OCI-LY7 (cell line): ENCODE data around the gene PRDM13. TPM values are rescaled to one million over a fixed set of nuclear protein-coding genes. Genes with fewer than 3 reads are reported as not detected.

Experiments used
- Bru-seq: library from RNA; stranded (reverse); fragments of 400-500 nt; gene quantifications from one replicate; lab custom pipeline; 2021; lab: Mats Ljungman, UMichigan
- BruChase-seq, 2 experiments: library from RNA; stranded (reverse); fragments of 400-500 nt; gene quantifications; one replicate each; lab custom pipeline; 2021; lab: Mats Ljungman, UMichigan
- BruUV-seq: library from RNA; stranded (reverse); fragments of 400-500 nt; replicated peaks from 2 replicates; lab custom pipeline; 2021; lab: Mats Ljungman, UMichigan
- CTCF ChIA-PET: fragments of 300-600 bp; sonication (Branson Sonifier 250); formaldehyde crosslinking; loops from one replicate; lab custom pipeline; 2022; ENCODE audit warnings: antibody characterized with exemption; ENCODE audit not compliant: unreplicated experiment; lab: Charles Lee
- POLR2A ChIA-PET: fragments of 300-600 bp; sonication (Branson Sonifier 250); formaldehyde crosslinking; loops from one replicate; lab custom pipeline; 2022; ENCODE audit warnings: antibody characterized with exemption; lab: Charles Lee
- DNase-seq: peaks from one replicate; pipeline ENCODE4 v3.0.0-alpha.2; 2015; ENCODE audit warnings: low spot score
- H2AFZ ChIP-seq: fragments of 200-600 bp; sonication (generic), shearing (Covaris generic); 2 replicates; pipeline ENCODE4 v1.6.1; 2014; ENCODE audit warnings: mild to moderate bottlenecking, antibody characterized with exemption, low read length, moderate library complexity
- H3K27ac ChIP-seq: fragments of 200-600 bp; sonication (generic); 2 replicates; pipeline ENCODE4 v1.5.1; 2014; ENCODE audit warnings: mixed run types, low read depth, mild to moderate bottlenecking, moderate library complexity, low read length, inconsistent platforms; ENCODE audit not compliant: poor library complexity, severe bottlenecking
- H3K36me3 ChIP-seq: fragments of 200-600 bp; sonication (generic); 2 replicates; pipeline ENCODE4 v1.6.1; 2014; ENCODE audit warnings: mild to moderate bottlenecking, antibody characterized with exemption, low read length, moderate library complexity, mixed read lengths; ENCODE audit not compliant: insufficient read depth
- H3K4me1 ChIP-seq: fragments of 200-600 bp; sonication (generic); 2 replicates; pipeline ENCODE4 v1.5.1; 2014; ENCODE audit warnings: mild to moderate bottlenecking, low read length; ENCODE audit not compliant: insufficient read depth, poor library complexity, severe bottlenecking
- H3K4me2 ChIP-seq: fragments of 200-600 bp; sonication (generic); 2 replicates; pipeline ENCODE4 v1.6.1; 2014; ENCODE audit warnings: mild to moderate bottlenecking, low read length
- H3K4me3 ChIP-seq: fragments of 200-600 bp; sonication (generic); 2 replicates; pipeline ENCODE4 v1.5.1; 2014; ENCODE audit warnings: mild to moderate bottlenecking, low read depth, low read length; ENCODE audit not compliant: poor library complexity, severe bottlenecking
- H3K79me2 ChIP-seq: fragments of 200-600 bp; sonication (generic); 2 replicates; pipeline ENCODE4 v1.6.1; 2016; ENCODE audit warnings: low read depth, mild to moderate bottlenecking, low read length, moderate library complexity, mixed read lengths; ENCODE audit not compliant: insufficient read depth
- H3K9me2 ChIP-seq: fragments of 200-600 bp; sonication (generic); 2 replicates; pipeline ENCODE4 v1.6.1; 2016; ENCODE audit warnings: mild to moderate bottlenecking, low read length, mixed read lengths; ENCODE audit not compliant: insufficient read depth
- H3K9me3 ChIP-seq: fragments of 200-600 bp; sonication (generic); 2 replicates; pipeline ENCODE4 v1.6.1; 2014; ENCODE audit warnings: mild to moderate bottlenecking, mixed run types, low read length, mixed read lengths
- H4K20me1 ChIP-seq: fragments of 200-600 bp; sonication (generic); 2 replicates; pipeline ENCODE4 v1.6.1; 2014; ENCODE audit warnings: mild to moderate bottlenecking, antibody characterized with exemption, low read length, moderate library complexity, mixed read lengths; ENCODE audit not compliant: insufficient read depth
- EZH2phosphoT487 ChIP-seq: fragments of 200-600 bp; sonication (generic); IDR thresholded peaks from 2 replicates; pipeline ENCODE4 v1.6.1; 2018; ENCODE audit warnings: low read depth, borderline replicate concordance, mild to moderate bottlenecking, mixed run types, antibody characterized with exemption, low read length, moderate library complexity, mixed read lengths
- intact Hi-C: fragments of 100-400 bp; cut with micrococcal nuclease; formaldehyde crosslinking; loops from one replicate; pipeline ENCODE4 v1.10.0; 2022; ENCODE audit not compliant: unreplicated experiment
- long read RNA-seq: library from polyadenylated mRNA; stranded (forward); transcript quantifications from one replicate; pipeline ENCODE4 v2.0.0, GENCODE V29; 2022
- total RNA-seq, 2 experiments: library from RNA; depleted of rRNA in 1 of 2; stranded (reverse); fragments of >200 nt in 1 of 2; shearing (Covaris generic) in 1 of 2; gene quantifications; 2 replicates each; pipeline ENCODE4 v1.2.3, GENCODE V29; 2014 to 2022
- TF ChIP-seq, protein P1 (sequence below): fragments of 200-600 bp; sonication (generic); conservative IDR thresholded peaks from 2 replicates; pipeline ENCODE4 v1.5.1; 2014; ENCODE audit warnings: mild to moderate bottlenecking, antibody characterized with exemption, low read length, moderate library complexity, mixed read lengths

The PRDM13 gene
- total RNA-seq (2014; rRNA removed; shearing (Covaris generic)): 0.16 TPM in 1 of 2 replicates, not detected in the other
- not detected in 2 replicates for total RNA-seq (2022)
- Bru-seq, nascent RNA: not detected
- BruChase-seq, experiment 1, labeled RNA remaining after a 6-hour chase: not detected
- BruChase-seq, experiment 2, labeled RNA remaining after a 2-hour chase: not detected
- long read RNA-seq, partial matches to known transcripts: 0 of 1 reads
- long read RNA-seq, other reads (novel, unspliced or antisense): 1 of 1 reads

DNA sequence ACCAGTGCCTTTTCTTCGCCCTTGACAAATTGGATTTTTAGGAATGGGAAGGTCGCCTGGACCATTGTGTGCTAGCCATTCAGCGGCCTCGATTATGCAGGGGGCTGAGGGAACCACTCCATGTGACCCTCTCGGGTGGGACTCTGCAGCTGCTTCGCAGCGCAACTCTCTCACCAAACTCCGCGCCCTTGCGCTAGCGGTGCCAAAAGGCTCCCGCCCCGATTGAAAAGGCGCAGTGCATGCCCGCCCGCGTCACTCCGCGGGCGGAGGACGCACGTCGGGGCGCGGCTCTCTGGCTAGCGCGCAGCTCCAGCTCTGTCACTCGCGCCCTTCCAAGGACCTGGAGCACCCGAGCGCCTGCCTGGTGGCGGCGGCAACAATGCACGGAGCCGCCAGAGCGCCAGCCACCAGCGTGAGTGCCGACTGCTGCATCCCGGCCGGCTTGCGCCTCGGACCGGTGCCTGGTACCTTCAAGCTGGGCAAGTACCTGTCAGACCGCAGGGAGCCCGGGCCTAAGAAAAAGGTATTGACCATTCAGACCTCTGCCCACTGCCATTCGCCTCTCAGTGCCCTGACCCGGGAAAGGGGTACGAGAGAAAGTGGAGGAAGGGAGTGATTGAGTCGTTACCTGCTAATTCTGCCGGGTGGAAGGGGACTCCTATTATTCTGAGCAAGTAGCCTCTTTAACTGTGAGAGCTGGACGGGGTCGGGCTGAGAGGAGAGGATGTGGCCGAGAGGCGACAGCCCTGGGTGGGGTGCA, at the start of gene PRDM13:
TSS of gene PRDM13 (plus strand) at position 178 of the 760 bp plus-strand sequence. CDS start at position 380, 202 bp downstream.
- Histone ChIP-seq H3K27ac (no peak within 1 kb of the TSS), H3K79me2 (no peaks in the 10 kb centered on the region), H4K20me1 (no peaks in the 10 kb centered on the region), H3K36me3 (no peaks in the 10 kb centered on the region), H3K9me3 (no peaks in the 10 kb centered on the region), H2AFZ (no peak within 1 kb of the TSS), H3K4me3 (no peak within 1 kb of the TSS), H3K4me1 (no peaks in the 10 kb centered on the region), H3K4me2 (no peak within 1 kb of the TSS), H3K9me2 (no peaks in the 10 kb centered on the region)
- BruUV-seq: no TSS peak
- ChIA-PET POLR2A (no interaction called here), CTCF (no interaction called here)
- TF ChIP-seq, protein P1, sequence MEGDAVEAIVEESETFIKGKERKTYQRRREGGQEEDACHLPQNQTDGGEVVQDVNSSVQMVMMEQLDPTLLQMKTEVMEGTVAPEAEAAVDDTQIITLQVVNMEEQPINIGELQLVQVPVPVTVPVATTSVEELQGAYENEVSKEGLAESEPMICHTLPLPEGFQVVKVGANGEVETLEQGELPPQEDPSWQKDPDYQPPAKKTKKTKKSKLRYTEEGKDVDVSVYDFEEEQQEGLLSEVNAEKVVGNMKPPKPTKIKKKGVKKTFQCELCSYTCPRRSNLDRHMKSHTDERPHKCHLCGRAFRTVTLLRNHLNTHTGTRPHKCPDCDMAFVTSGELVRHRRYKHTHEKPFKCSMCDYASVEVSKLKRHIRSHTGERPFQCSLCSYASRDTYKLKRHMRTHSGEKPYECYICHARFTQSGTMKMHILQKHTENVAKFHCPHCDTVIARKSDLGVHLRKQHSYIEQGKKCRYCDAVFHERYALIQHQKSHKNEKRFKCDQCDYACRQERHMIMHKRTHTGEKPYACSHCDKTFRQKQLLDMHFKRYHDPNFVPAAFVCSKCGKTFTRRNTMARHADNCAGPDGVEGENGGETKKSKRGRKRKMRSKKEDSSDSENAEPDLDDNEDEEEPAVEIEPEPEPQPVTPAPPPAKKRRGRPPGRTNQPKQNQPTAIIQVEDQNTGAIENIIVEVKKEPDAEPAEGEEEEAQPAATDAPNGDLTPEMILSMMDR: no peak
- no peak for TF ChIP-seq EZH2phosphoT487
- no peak for DNase-seq
- intact Hi-C loops: no loop called here

DNA sequence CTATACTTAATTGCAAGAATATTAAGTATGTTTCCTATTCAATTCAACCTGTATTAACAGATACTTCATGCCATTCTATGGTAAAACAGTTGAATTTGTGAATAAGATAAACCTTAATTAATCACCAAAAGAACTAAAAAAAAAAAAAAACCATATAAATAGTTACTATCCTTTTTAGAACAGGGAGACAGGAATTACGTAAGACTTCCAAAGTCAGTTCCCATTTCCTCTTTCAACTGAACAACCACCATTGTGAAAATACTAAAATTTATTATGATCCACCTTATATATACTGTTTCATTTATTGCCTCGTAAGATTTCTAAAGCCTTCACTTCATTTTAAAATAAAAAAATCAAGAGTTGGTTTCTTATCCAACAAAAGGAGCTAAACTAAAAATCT, 47.6 kb upstream of the PRDM13 start:
- Histone ChIP-seq H3K9me3 (no peaks in the 10 kb centered on the region), H3K27ac (no peak overlapping the region), H3K4me3 (no peak overlapping the region), H3K36me3 (peaks cover 96% of the 10 kb centered on the region), H3K9me2 (no peaks in the 10 kb centered on the region), H3K4me1 (no peaks in the 10 kb centered on the region), H3K4me2 (no peak overlapping the region), H3K79me2 (peaks cover 52% of the 10 kb centered on the region), H2AFZ (no peak overlapping the region), H4K20me1 (0 out of 2 replicates have a peak, but pooled peaks cover 11% of the 10 kb centered on the region)
- no TSS peak for BruUV-seq
- intact Hi-C loops: no loop called here
- DNase-seq: no peak
- ChIA-PET POLR2A (interaction anchor here (0.6 to 1.0 kb wide), 4 partner anchors 10 to 209 kb away, joined by 3 to 4 read pairs (median 4); partner anchors contain the start of gene CCNC), CTCF (no interaction called here)
- TF ChIP-seq EZH2phosphoT487: no peak
- TF ChIP-seq, protein P1: no peak

DNA sequence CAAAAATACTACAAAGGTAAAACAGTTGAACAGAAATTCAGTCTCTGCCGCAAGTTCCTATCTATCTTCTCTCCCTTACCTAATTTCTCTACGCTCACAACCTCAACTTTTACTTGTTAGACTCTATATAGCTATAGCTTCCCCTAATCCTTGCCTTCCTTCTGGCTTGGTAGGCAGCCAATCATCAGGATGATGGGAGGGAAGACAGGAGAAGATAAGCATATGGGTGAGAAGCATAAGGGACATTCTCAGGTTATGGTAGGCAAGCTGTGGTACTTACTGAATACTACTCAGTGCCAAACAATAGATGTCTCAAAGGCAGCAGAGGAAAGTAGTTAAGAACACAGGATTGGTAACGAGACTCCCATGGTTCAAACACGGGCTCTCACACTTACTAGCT, 46.0 kb upstream of the PRDM13 start:
- peaks cover 68% of the 10 kb centered on the region for H3K79me2 ChIP-seq
- no peaks in the 10 kb centered on the region for H3K9me2 ChIP-seq
- BruUV-seq: no TSS peak
- no peak overlapping the region for H2AFZ ChIP-seq
- peaks cover 19% of the 10 kb centered on the region; the same call in 1 of the 2 replicates for H4K20me1 ChIP-seq
- H3K4me2 ChIP-seq: no peak overlapping the region
- H3K9me3 ChIP-seq: no peaks in the 10 kb centered on the region
- POLR2A ChIA-PET: interaction anchor here (0.6 kb wide), 1 partner anchor 88 kb away, joined by 4 read pairs; no protein-coding TSS in a partner anchor
- H3K4me3 ChIP-seq: no peak overlapping the region
- CTCF ChIA-PET: no interaction called here
- no peak for DNase-seq
- no peaks in the 10 kb centered on the region for H3K4me1 ChIP-seq
- intact Hi-C loops: no loop called here
- no peak overlapping the region for H3K27ac ChIP-seq
- TF ChIP-seq, protein P1: no peak
- TF ChIP-seq EZH2phosphoT487: no peak
- H3K36me3 ChIP-seq: peaks cover 96% of the 10 kb centered on the region
